Glutamatergic neuron (in vitro differentiated cells): Measurements from ENCODE around the gene NMNAT2. TPM values are rescaled to one million over a fixed set of nuclear protein-coding genes. Genes with fewer than 3 reads are reported as not detected.

Source experiments
- DNase-seq: peaks from one replicate; pipeline ENCODE4 v3.0.0; 2022
- H3K27ac Mint-ChIP-seq: one replicate; pipeline ENCODE4 v1.8.0; 2020; ENCODE audit warnings: mild to moderate bottlenecking, mixed read lengths, inconsistent platforms; ENCODE audit not compliant: unreplicated experiment
- H3K27me3 Mint-ChIP-seq: one replicate; pipeline ENCODE4 v1.8.0; 2020; ENCODE audit warnings: mild to moderate bottlenecking, moderate library complexity, mixed read lengths, inconsistent platforms; ENCODE audit not compliant: unreplicated experiment
- H3K36me3 Mint-ChIP-seq: one replicate; pipeline ENCODE4 v1.8.0; 2020; ENCODE audit warnings: mild to moderate bottlenecking, mixed read lengths, inconsistent platforms; ENCODE audit not compliant: unreplicated experiment
- H3K4me1 Mint-ChIP-seq: one replicate; pipeline ENCODE4 v1.8.0; 2020; ENCODE audit warnings: mild to moderate bottlenecking, low read depth, mixed read lengths, inconsistent platforms; ENCODE audit not compliant: unreplicated experiment
- H3K4me3 Mint-ChIP-seq: one replicate; pipeline ENCODE4 v1.8.0; 2020; ENCODE audit warnings: mild to moderate bottlenecking, mixed read lengths, inconsistent platforms; ENCODE audit not compliant: unreplicated experiment
- H3K9me3 Mint-ChIP-seq: one replicate; pipeline ENCODE4 v1.8.0; 2020; ENCODE audit warnings: mild to moderate bottlenecking, moderate library complexity, mixed read lengths, inconsistent platforms; ENCODE audit not compliant: unreplicated experiment
- CTCF ChIP-seq: fragments of 200-600 bp; sonication (generic); IDR thresholded peaks from one replicate; pipeline ENCODE4 v1.5.0; 2021; ENCODE audit not compliant: partially characterized antibody, unreplicated experiment
- total RNA-seq: library from RNA; stranded (reverse); fragmentation: NEBNext Ultra II Directional; extraction: Animal tissue kit (Norgen Biotek cat#: 25700); gene quantifications from one replicate; pipeline ENCODE4 v1.2.1, GENCODE V29; 2021; ENCODE audit not compliant: unreplicated experiment

The NMNAT2 gene
- total RNA-seq, 1 donor from 2014 or later = 76.4 TPM

- no peak overlapping the region for H3K27ac Mint-ChIP-seq
- H3K9me3 Mint-ChIP-seq = no peaks in the 10 kb centered on the region
- no peak for DNase-seq
- no peak for TF ChIP-seq CTCF
- peaks cover 7% of the 10 kb centered on the region for H3K4me1 Mint-ChIP-seq
- no peaks in the 10 kb centered on the region for H3K27me3 Mint-ChIP-seq
- no peaks in the 10 kb centered on the region for H3K36me3 Mint-ChIP-seq
- no peak overlapping the region for H3K4me3 Mint-ChIP-seq
Observed at GRCh38 chr1:183370399-183371058, 47.7 kb downstream of the NMNAT2 start.

GRCh38 chr1:183368213-183369108 lies 49.7 kb downstream of the NMNAT2 start:
- no peak overlapping the region for H3K27ac Mint-ChIP-seq
- no peak for TF ChIP-seq CTCF
- no peak for DNase-seq
- H3K27me3 Mint-ChIP-seq = no peaks in the 10 kb centered on the region
- no peaks in the 10 kb centered on the region for H3K9me3 Mint-ChIP-seq
- H3K36me3 Mint-ChIP-seq = no peaks in the 10 kb centered on the region
- H3K4me1 Mint-ChIP-seq = peaks cover 7% of the 10 kb centered on the region
- no peak overlapping the region for H3K4me3 Mint-ChIP-seq

GRCh38 chr1:183366116-183366515 lies 52.1 kb downstream of the NMNAT2 start:
- TF ChIP-seq CTCF = no peak
- no peaks in the 10 kb centered on the region for H3K9me3 Mint-ChIP-seq
- peaks cover 2% of the 10 kb centered on the region for H3K27me3 Mint-ChIP-seq
- H3K27ac Mint-ChIP-seq = no peak overlapping the region
- H3K4me1 Mint-ChIP-seq = peaks cover 7% of the 10 kb centered on the region
- no peaks in the 10 kb centered on the region for H3K36me3 Mint-ChIP-seq
- DNase-seq = no peak
- H3K4me3 Mint-ChIP-seq = no peak overlapping the region

- Mint-ChIP-seq H3K4me1 (peaks cover 7% of the 10 kb centered on the region), H3K9me3 (no peaks in the 10 kb centered on the region), H3K27ac (no peak overlapping the region), H3K36me3 (no peaks in the 10 kb centered on the region), H3K27me3 (peaks cover 2% of the 10 kb centered on the region), H3K4me3 (no peak overlapping the region)
- TF ChIP-seq CTCF = no peak
- DNase-seq = no peak
Observed at GRCh38 chr1:183365676-183366075, 52.5 kb downstream of the NMNAT2 start.

GRCh38 chr1:183365093-183365492 lies 53.1 kb downstream of the NMNAT2 start:
- no peak for TF ChIP-seq CTCF
- DNase-seq = no peak
- H3K27ac Mint-ChIP-seq = no peak overlapping the region
- peaks cover 7% of the 10 kb centered on the region for H3K4me1 Mint-ChIP-seq
- peaks cover 2% of the 10 kb centered on the region for H3K27me3 Mint-ChIP-seq
- no peaks in the 10 kb centered on the region for H3K36me3 Mint-ChIP-seq
- no peak overlapping the region for H3K4me3 Mint-ChIP-seq
- no peaks in the 10 kb centered on the region for H3K9me3 Mint-ChIP-seq
